Sigmoid colon (tissue), 4 donors: ENCODE data around the gene EIF2S2.
"Not testable (repeated sequence)": the region's sequence is repeated elsewhere in the genome, so short reads cannot be mapped to it uniquely, and the experiment has no call there.

ENCODE experiments used
- EP300 ChIP-seq, 4 donors: sonication (generic); formaldehyde crosslinking; IDR thresholded peaks; one replicate each; pipeline ENCODE4 v1.6.1; 2017; ENCODE audit warnings: antibody characterized with exemption in 4 of 4
- POLR2A ChIP-seq, 2 donors: fragments of 450-650 bp; IDR thresholded peaks; one replicate each; pipeline ENCODE4 v1.6.1; 2016; ENCODE audit warnings: antibody characterized with exemption in 2 of 2, mild to moderate bottlenecking in 2 of 2, moderate library complexity in 2 of 2
- POLR2AphosphoS5 ChIP-seq, 4 donors: sonication (generic); formaldehyde crosslinking; IDR thresholded peaks; one replicate each; pipeline ENCODE4 v1.6.1; 2017; ENCODE audit warnings: antibody characterized with exemption in 4 of 4
- TF ChIP-seq, protein P1 (sequence below), 4 experiments: fragments of 450-650 bp in 3 of 4; fragments of 200-600 bp in 1 of 4; IDR thresholded peaks; one replicate each; pipeline ENCODE4 v1.5.1; 2016 to 2019; ENCODE audit warnings: antibody characterized with exemption in 4 of 4, mild to moderate bottlenecking in 3 of 4, moderate library complexity in 2 of 4

DNA sequence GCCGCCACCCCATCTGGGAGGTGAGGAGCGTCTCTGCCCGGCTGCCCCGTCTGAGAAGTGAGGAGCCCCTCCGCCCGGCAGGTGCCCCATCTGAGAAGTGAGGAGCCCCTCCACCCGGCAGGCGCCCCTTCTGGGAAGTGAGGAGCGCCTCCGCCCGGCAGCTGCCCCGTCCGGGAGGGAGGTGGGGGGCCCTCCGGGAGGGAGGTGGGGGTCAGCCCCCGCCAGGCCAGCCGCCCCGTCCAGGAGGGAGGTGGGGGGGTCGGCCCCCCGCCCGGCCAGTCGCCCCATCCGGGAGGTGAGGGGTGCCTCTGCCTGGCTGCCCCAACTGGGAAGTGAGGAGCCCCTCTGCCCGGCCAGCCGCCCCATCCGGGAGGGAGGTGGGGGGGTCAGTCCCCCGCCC lies 20.4 kb upstream of the EIF2S2 start:
- TF ChIP-seq, protein P1, sequence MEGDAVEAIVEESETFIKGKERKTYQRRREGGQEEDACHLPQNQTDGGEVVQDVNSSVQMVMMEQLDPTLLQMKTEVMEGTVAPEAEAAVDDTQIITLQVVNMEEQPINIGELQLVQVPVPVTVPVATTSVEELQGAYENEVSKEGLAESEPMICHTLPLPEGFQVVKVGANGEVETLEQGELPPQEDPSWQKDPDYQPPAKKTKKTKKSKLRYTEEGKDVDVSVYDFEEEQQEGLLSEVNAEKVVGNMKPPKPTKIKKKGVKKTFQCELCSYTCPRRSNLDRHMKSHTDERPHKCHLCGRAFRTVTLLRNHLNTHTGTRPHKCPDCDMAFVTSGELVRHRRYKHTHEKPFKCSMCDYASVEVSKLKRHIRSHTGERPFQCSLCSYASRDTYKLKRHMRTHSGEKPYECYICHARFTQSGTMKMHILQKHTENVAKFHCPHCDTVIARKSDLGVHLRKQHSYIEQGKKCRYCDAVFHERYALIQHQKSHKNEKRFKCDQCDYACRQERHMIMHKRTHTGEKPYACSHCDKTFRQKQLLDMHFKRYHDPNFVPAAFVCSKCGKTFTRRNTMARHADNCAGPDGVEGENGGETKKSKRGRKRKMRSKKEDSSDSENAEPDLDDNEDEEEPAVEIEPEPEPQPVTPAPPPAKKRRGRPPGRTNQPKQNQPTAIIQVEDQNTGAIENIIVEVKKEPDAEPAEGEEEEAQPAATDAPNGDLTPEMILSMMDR (IDR thresholded peaks at IDR 0.05): not testable (repeated sequence)
- not testable (repeated sequence) for TF ChIP-seq EP300, POLR2A, POLR2AphosphoS5 (IDR thresholded peaks at IDR 0.05)
